K562 (cell line): ENCODE results near the gene OGFR. TPM values are rescaled to one million over a fixed set of nuclear protein-coding genes. Genes with fewer than 3 reads are reported as not detected.
A peak's percentile ranks its signal among the peaks of the same experiment; 100 is the strongest.

Source experiments
- ELK1 ChIP-seq: sonication (generic); formaldehyde crosslinking; IDR thresholded peaks from 2 replicates; pipeline ENCODE4 v1.8.1; 2022; ENCODE audit warnings: missing genetic modification reagents
- FOXJ3 ChIP-seq: sonication (generic); formaldehyde crosslinking; IDR thresholded peaks from 2 replicates; pipeline ENCODE4 v1.4.0; 2020; ENCODE audit warnings: mild to moderate bottlenecking, missing genetic modification reagents
- GMEB1 ChIP-seq: fragments of 250-450 bp; sonication (Bioruptor Pico); IDR thresholded peaks from 2 replicates; pipeline ENCODE4 v1.4.0; 2020; ENCODE audit warnings: mild to moderate bottlenecking
- HDAC6 ChIP-seq: IDR thresholded peaks from 2 replicates; pipeline ENCODE4 v1.6.1; 2012; ENCODE audit warnings: low read depth, mild to moderate bottlenecking, control low read depth, inconsistent platforms, low read length, moderate library complexity
- IFI16 ChIP-seq: fragments of 250-450 bp; sonication (Bioruptor Pico); IDR thresholded peaks from 2 replicates; pipeline ENCODE4 v2.1.2; 2022; ENCODE audit warnings: mild to moderate bottlenecking, inconsistent platforms
- NELFE ChIP-seq: IDR thresholded peaks from 2 replicates; pipeline ENCODE4 v1.6.1; 2011; ENCODE audit warnings: mild to moderate bottlenecking; ENCODE audit not compliant: insufficient read depth, insufficient read length
- NONO ChIP-seq, 2 experiments: fragments of 200-400 bp in 1 of 2; fragments of 450-650 bp in 1 of 2; formaldehyde crosslinking in 1 of 2; IDR thresholded peaks; 2 replicates each; pipeline ENCODE4 v1.6.1; 2017; ENCODE audit warnings: low read depth in 2 of 2, mild to moderate bottlenecking in 2 of 2, moderate library complexity in 2 of 2, low read length in 1 of 2
- NRF1 ChIP-seq, 2 experiments: fragments of 450-650 bp; IDR thresholded peaks in 1 of 2; conservative IDR thresholded peaks in 1 of 2; 2 replicates each; pipeline ENCODE4 v1.6.1; 2014; ENCODE audit warnings: mild to moderate bottlenecking in 2 of 2
- PBX2 ChIP-seq, 2 experiments: IDR thresholded peaks in 1 of 2; conservative IDR thresholded peaks in 1 of 2; 2 replicates each; pipeline ENCODE4 v1.6.1; 2016; ENCODE audit warnings: low read depth in 2 of 2, mild to moderate bottlenecking in 1 of 2, missing compliant biosample characterization in 1 of 2, missing genetic modification characterization in 1 of 2, moderate library complexity in 1 of 2
- ZC3H4 ChIP-seq: sonication (generic); formaldehyde crosslinking; IDR thresholded peaks from 2 replicates; pipeline ENCODE4 v1.9.0; 2021; ENCODE audit warnings: missing genetic modification reagents, borderline replicate concordance
- ZNF124 ChIP-seq: sonication (generic); formaldehyde crosslinking; IDR thresholded peaks from 2 replicates; pipeline ENCODE4 v1.8.1; 2022; ENCODE audit warnings: missing genetic modification reagents
- ZNF318 ChIP-seq, 2 experiments: fragments of 450-650 bp; IDR thresholded peaks; 2 replicates each; pipeline ENCODE4 v1.6.1; 2016; ENCODE audit warnings: mild to moderate bottlenecking in 2 of 2, borderline replicate concordance in 1 of 2, low read depth in 1 of 2, moderate library complexity in 1 of 2
- polyA plus RNA-seq, 8 experiments: library from polyadenylated mRNA; depleted of rRNA in 4 of 8; stranded (reverse) in 5 of 8; unstranded in 3 of 8; fragments of >200 nt; fragmentation: Nextera tagmentation in 2 of 8; fragmentation: Illumina TruSeq in 1 of 8; extraction: Ambion mirVana in 2 of 8; extraction: Trizol in 1 of 8; gene quantifications; 2 replicates each; pipeline versions ENCODE4 v1.2.1 to v1.2.3, GENCODE V29; 2011 to 2014; ENCODE audit warnings: inconsistent platforms in 1 of 8, missing spikeins in 1 of 8
- total RNA-seq, 7 experiments: library from RNA; depleted of rRNA in 6 of 7; stranded (reverse); fragments of >200 nt in 6 of 7; fragmentation: Illumina TruSeq in 2 of 7; extraction: Trizol in 2 of 7; gene quantifications; 2 replicates each; pipeline versions ENCODE4 v1.2.1 to v1.2.3, GENCODE V29; 2011 to 2021; ENCODE audit warnings: low replicate concordance in 1 of 7

OGFR gene
- total and polyA plus RNA-seq, 9 of the 15 experiments (the other 6 are each of a cell fraction or from before 2014, with no cell fraction given) = 0.39 to 56.3 (median 17.5) TPM

GRCh38 chr20:62794007-62794724 lies 10.5 kb upstream of the OGFR start (continued):
- no peak for TF ChIP-seq NONO (IDR thresholded peaks at IDR 0.05; ENCODE audit: low read depth in 2 of 2, low read length in 1 of 2)
- no peak for TF ChIP-seq HDAC6
- 0 out of 2 replicates have a peak, but pooled peaks have one; percentile 21 for TF ChIP-seq GMEB1 (CRISPR knock-in tag)
- TF ChIP-seq ELK1 = no peak
- no peak for TF ChIP-seq IFI16 (CRISPR knock-in tag)
- no peak for TF ChIP-seq FOXJ3 (CRISPR knock-in tag)
- no peak for TF ChIP-seq NELFE
- no peak for TF ChIP-seq PBX2 (CRISPR knock-in tag; IDR thresholded peaks at IDR 0.05; ENCODE audit: low read depth)
- no peak for TF ChIP-seq PBX2 (tag; conservative IDR thresholded peaks at IDR 0.05; ENCODE audit: low read depth)
- TF ChIP-seq ZNF124 (CRISPR knock-in tag) = no peak
- peak; percentile 69 to 74 for TF ChIP-seq NRF1 (conservative IDR thresholded peaks at IDR 0.05 in 1 of 2, IDR thresholded peaks at IDR 0.05 in 1 of 2)
- TF ChIP-seq ZNF318 (IDR thresholded peaks at IDR 0.05; ENCODE audit: borderline replicate concordance in 1 of 2, low read depth in 1 of 2) = no peak
- no peak for TF ChIP-seq ZC3H4 (CRISPR knock-in tag)
